Lung (tissue), 12 donors: ENCODE results near the gene ARL3. TPM values are rescaled to one million over a fixed set of nuclear protein-coding genes. Genes with fewer than 3 reads are reported as not detected.
A peak's percentile ranks its signal among the peaks of the same experiment; 100 is the strongest.

ENCODE experiments used
- ATAC-seq: fragments of 200-7000 bp; cut with Tn5 transposase; one replicate; pipeline ENCODE4 v1.9.1; 2020; ENCODE audit warnings: moderate number of reproducible peaks; ENCODE audit not compliant: insufficient read depth, low FRiP score
- DNase-seq, 3 donors: peaks; one replicate each; pipeline ENCODE4 v3.0.0-alpha.2; 2013 to 2017
- H3K27ac ChIP-seq, 2 donors: one replicate each; pipeline ENCODE4 v1.5.1; 2013; ENCODE audit warnings: mild to moderate bottlenecking in 2 of 2, moderate library complexity in 2 of 2, control low read depth in 1 of 2, inconsistent platforms in 1 of 2, low read depth in 1 of 2, low read length in 1 of 2
- H3K27me3 ChIP-seq, 3 donors: one replicate each; pipeline ENCODE4 v1.5.1; 2013; ENCODE audit warnings: low read length in 2 of 3; ENCODE audit not compliant: control insufficient read depth in 3 of 3, insufficient read depth in 3 of 3
- H3K36me3 ChIP-seq, 4 donors: one replicate each; pipeline ENCODE4 v1.5.1; 2013; ENCODE audit warnings: low read length in 4 of 4, mild to moderate bottlenecking in 1 of 4, moderate library complexity in 1 of 4; ENCODE audit not compliant: control insufficient read depth in 4 of 4, insufficient read depth in 4 of 4
- H3K4me1 ChIP-seq, 5 donors: one replicate each; pipeline ENCODE4 v1.5.1; 2013; ENCODE audit warnings: low read length in 5 of 5, mild to moderate bottlenecking in 2 of 5, moderate library complexity in 1 of 5; ENCODE audit not compliant: control insufficient read depth in 5 of 5, insufficient read depth in 5 of 5
- H3K4me3 ChIP-seq: one replicate; pipeline ENCODE4 v1.5.1; 2013; ENCODE audit warnings: mild to moderate bottlenecking, control low read depth, moderate library complexity
- H3K9ac ChIP-seq, 2 donors: one replicate each; pipeline ENCODE4 v1.5.1; 2013; ENCODE audit warnings: low read length in 2 of 2, control low read depth in 1 of 2; ENCODE audit not compliant: insufficient read depth in 1 of 2
- H3K9me3 ChIP-seq, 4 donors: one replicate each; pipeline ENCODE4 v1.5.1; 2013; ENCODE audit warnings: low read length in 3 of 4, mild to moderate bottlenecking in 1 of 4, moderate library complexity in 1 of 4; ENCODE audit not compliant: control insufficient read depth in 4 of 4, insufficient read depth in 3 of 4
- CTCF ChIP-seq: IDR thresholded peaks from 2 replicates; pipeline ENCODE4 v1.5.1; 2012; ENCODE audit warnings: mild to moderate bottlenecking; ENCODE audit errors: control extremely low read depth, extremely low read depth
- WGBS, 2 donors: extraction: QIAGEN DNeasy Blood & Tissue Kit; methylation state at CpG; one replicate each; pipeline ENCODE4 v1.1.7; 2013; 5-methylcytosine and 5-hydroxymethylcytosine counted together
- polyA plus RNA-seq, 2 donors: library from polyadenylated mRNA; stranded (reverse); fragments of 200-250 nt; gene quantifications; one replicate each; pipeline ENCODE4 v1.2.1, GENCODE V29; 2013
- total RNA-seq, 2 donors: library from RNA; depleted of rRNA in 1 of 2; stranded (reverse); fragments of >200 nt in 1 of 2; gene quantifications; one replicate each; pipeline ENCODE4 v1.2.1, GENCODE V29; 2014 to 2021
- donor health status: control.
- donor health status: control.
- donor health status: Bipolar disorder and iron deficiency.
- donor health status: healthy.
- donor health status: DM: yes; HTN: yes; CAD: no.

Gene ARL3
- total and polyA plus RNA-seq, 4 donors: 6.7 to 12.2 (median 9.7) TPM

GRCh38 chr10:102670871-102671434 is 43.2 kb downstream of the ARL3 start:
- ATAC-seq (no peak), DNase-seq (peak in 1 of 3 donors; percentile 28)
- Histone ChIP-seq H3K9ac (no peak overlapping the region), H3K4me1 (peaks cover 12 to 46% (median 32%) of the 10 kb centered on the region in 5 donors), H3K27me3 (no peaks in the 10 kb centered on the region), H3K9me3 (no peaks in the 10 kb centered on the region), H3K36me3 (no peaks in the 10 kb centered on the region), H3K27ac (peak overlapping the region in 1 of 2 donors; percentile 55), H3K4me3 (no peak overlapping the region)
- TF ChIP-seq CTCF: no peak
- WGBS, 2 donors: 66 to 77% methylated on average over 6 of the region's 6 CpGs

- TF ChIP-seq CTCF: no peak
- H3K9ac ChIP-seq: no peak overlapping the region
- no peak for ATAC-seq
- H3K27ac ChIP-seq: peak overlapping the region; percentile 64 to 82
- no peaks in the 10 kb centered on the region for H3K27me3 ChIP-seq
- H3K36me3 ChIP-seq: no peaks in the 10 kb centered on the region
- no peaks in the 10 kb centered on the region for H3K9me3 ChIP-seq
- no peak overlapping the region for H3K4me3 ChIP-seq
- H3K4me1 ChIP-seq: peaks cover 10 to 39% (median 25%) of the 10 kb centered on the region in 5 donors
- DNase-seq: no peak
- WGBS, 2 donors: 88 to 93% methylated on average over 9 of the region's 9 CpGs
Measured at GRCh38 chr10:102670065-102670670, 44.0 kb downstream of the ARL3 start.

- peaks cover 3 to 31% (median 17%) of the 10 kb centered on the region in 5 donors for H3K4me1 ChIP-seq
- no peaks in the 10 kb centered on the region for H3K9me3 ChIP-seq
Measured at GRCh38 chr10:102669206-102670064, 44.8 kb downstream of the ARL3 start.

More at GRCh38 chr10:102669206-102670064, 44.8 kb downstream of the ARL3 start:
- ATAC-seq: peak; percentile 82
- WGBS, 2 donors: 63 to 79% methylated on average over 7 of the region's 7 CpGs
- Histone ChIP-seq H3K27ac (peak overlapping the region; percentile 64 to 82), H3K4me3 (no peak overlapping the region), H3K9ac (no peak overlapping the region), H3K36me3 (no peaks in the 10 kb centered on the region), H3K27me3 (no peaks in the 10 kb centered on the region)
- no peak for DNase-seq
- TF ChIP-seq CTCF: no peak
